CD8-positive, alpha-beta memory T cell (primary cell): ENCODE results near the gene OR2T2. TPM values are rescaled to one million over a fixed set of nuclear protein-coding genes. Genes with fewer than 3 reads are reported as not detected.
"Not testable (repeated sequence)": the region's sequence is repeated elsewhere in the genome, so short reads cannot be mapped to it uniquely, and the experiment has no call there.

Experiments used
- CTCF ChIA-PET: fragments of 350-600 bp; sonication (Branson Sonifier 250); formaldehyde crosslinking; loops from one replicate; lab custom pipeline; 2021; ENCODE audit warnings: antibody characterized with exemption; lab: Charles Lee
- POLR2A ChIA-PET: fragments of 350-600 bp; sonication (Branson Sonifier 250); formaldehyde crosslinking; loops from one replicate; lab custom pipeline; 2021; ENCODE audit warnings: antibody characterized with exemption; lab: Charles Lee
- DNase-seq, 5 donors: peaks; one replicate each; pipeline versions ENCODE4 v3.0.0 to v3.0.0-alpha.2; 2020 to 2022; ENCODE audit warnings: mixed read lengths in 1 of 5
- H3K27ac ChIP-seq: one replicate; pipeline ENCODE4 v1.7.0; 2013; ENCODE audit warnings: low read depth, mild to moderate bottlenecking, low read length, moderate library complexity
- H3K27me3 ChIP-seq: 2 replicates; pipeline ENCODE4 v1.7.0; 2013; ENCODE audit warnings: low read length, mild to moderate bottlenecking; ENCODE audit not compliant: insufficient read depth, poor library complexity, severe bottlenecking
- H3K36me3 ChIP-seq: 2 replicates; pipeline ENCODE4 v1.7.0; 2013; ENCODE audit warnings: mild to moderate bottlenecking, low read length, moderate library complexity; ENCODE audit not compliant: insufficient read depth
- H3K4me1 ChIP-seq: 2 replicates; pipeline ENCODE4 v1.7.0; 2013; ENCODE audit warnings: mild to moderate bottlenecking, low read length, moderate library complexity; ENCODE audit not compliant: insufficient read depth
- H3K4me3 ChIP-seq: 2 replicates; pipeline ENCODE4 v1.7.0; 2013; ENCODE audit warnings: mild to moderate bottlenecking, low read length
- H3K9me3 ChIP-seq: 2 replicates; pipeline ENCODE4 v1.7.0; 2013; ENCODE audit warnings: mild to moderate bottlenecking, low read length
- H3K27ac Mint-ChIP-seq, 8 donors: one replicate each; pipeline ENCODE4 v1.8.0; 2020 to 2021; ENCODE audit warnings: mixed read lengths in 8 of 8, mild to moderate bottlenecking in 6 of 8, inconsistent platforms in 3 of 8, moderate library complexity in 3 of 8
- H3K27me3 Mint-ChIP-seq, 2 donors: one replicate each; pipeline ENCODE4 v1.8.0; 2020 to 2021; ENCODE audit warnings: mixed read lengths in 2 of 2, mild to moderate bottlenecking in 1 of 2, moderate library complexity in 1 of 2
- H3K36me3 Mint-ChIP-seq, 3 donors: one replicate each; pipeline ENCODE4 v1.8.0; 2020 to 2021; ENCODE audit warnings: mixed read lengths in 3 of 3, inconsistent platforms in 1 of 3, mild to moderate bottlenecking in 1 of 3
- H3K4me1 Mint-ChIP-seq, 3 donors: one replicate each; pipeline ENCODE4 v1.8.0; 2020 to 2021; ENCODE audit warnings: mixed read lengths in 3 of 3, inconsistent platforms in 1 of 3, mild to moderate bottlenecking in 1 of 3
- H3K4me3 Mint-ChIP-seq, 7 donors: one replicate each; pipeline ENCODE4 v1.8.0; 2020 to 2021; ENCODE audit warnings: mixed read lengths in 7 of 7, mild to moderate bottlenecking in 6 of 7, moderate library complexity in 4 of 7, inconsistent platforms in 2 of 7
- H3K9me3 Mint-ChIP-seq, 5 donors: one replicate each; pipeline ENCODE4 v1.8.0; 2020 to 2022; ENCODE audit warnings: mixed read lengths in 5 of 5, mild to moderate bottlenecking in 3 of 5, moderate library complexity in 2 of 5, inconsistent platforms in 1 of 5
- polyA plus RNA-seq: library from polyadenylated mRNA; unstranded; fragments of 300-500 nt; fragmentation: Illumina TruSeq; gene quantifications from one replicate; pipeline ENCODE4 v1.2.3, GENCODE V29; 2021
- total RNA-seq, 2 experiments: library from RNA; stranded (reverse); gene quantifications; one replicate each; pipeline ENCODE4 v1.2.3, GENCODE V29; 2021

Gene OR2T2
- total and polyA plus RNA-seq, 3 experiments from 2014 or later, result not detected

DNA sequence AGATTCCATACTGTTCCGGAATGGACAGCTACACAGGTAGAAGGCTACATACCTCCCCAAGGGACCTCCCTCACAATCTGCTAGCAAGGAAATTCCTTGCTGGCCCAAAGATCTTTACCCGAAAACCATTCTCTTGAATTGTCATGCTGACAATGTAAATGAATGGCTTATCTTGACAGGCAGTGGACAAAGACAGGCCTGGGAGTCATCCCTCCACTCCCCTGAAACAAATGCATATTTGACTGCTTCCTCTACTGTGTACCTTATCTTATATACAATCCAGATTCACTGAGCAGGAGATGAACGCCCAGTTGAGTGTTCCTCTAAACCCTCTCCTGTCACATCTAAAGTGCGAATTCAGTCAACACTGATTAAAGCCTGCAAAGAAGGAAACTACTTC, 834 bp upstream of the OR2T2 start:
- H3K4me1 Mint-ChIP-seq, H3K36me3 ChIP-seq, H3K4me3 Mint-ChIP-seq, CTCF ChIA-PET, DNase-seq, H3K4me1 ChIP-seq, H3K27me3 ChIP-seq, H3K36me3 Mint-ChIP-seq, H3K27ac Mint-ChIP-seq, POLR2A ChIA-PET, H3K9me3 Mint-ChIP-seq, H3K9me3 ChIP-seq, H3K27ac ChIP-seq, H3K4me3 ChIP-seq: not testable (repeated sequence)
- peaks cover 0 to 11% of the 10 kb centered on the region in 2 donors for H3K27me3 Mint-ChIP-seq

DNA sequence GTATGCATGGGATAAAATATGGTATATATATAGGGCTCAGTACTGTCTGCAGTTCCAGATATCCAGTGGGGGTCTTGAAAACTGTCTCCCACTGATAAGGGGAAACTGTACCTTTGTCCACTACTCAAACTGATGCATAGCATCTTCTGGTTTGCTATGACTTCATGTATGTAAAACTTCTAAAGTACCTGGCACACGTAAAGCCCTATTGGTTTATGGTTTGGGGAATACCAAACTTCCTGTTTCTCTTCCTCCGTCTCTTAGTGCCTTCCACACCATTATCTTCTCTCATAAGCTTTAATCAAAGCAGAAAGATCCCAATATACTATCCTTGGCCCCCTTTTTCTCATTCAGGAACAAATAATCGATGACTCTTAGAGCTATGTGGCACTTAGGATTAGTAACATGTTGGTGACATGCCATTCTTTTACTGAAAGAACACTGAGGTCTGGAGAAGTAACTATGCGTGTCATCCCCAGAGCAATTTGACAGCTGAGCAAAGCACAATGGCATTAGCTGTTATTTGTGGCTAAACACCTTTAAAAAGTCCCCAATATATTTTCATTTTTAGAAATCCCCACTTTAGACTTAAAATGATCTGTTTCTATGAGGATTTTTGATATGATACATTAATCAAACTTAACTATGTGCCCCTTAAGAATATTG, 3.1 kb downstream of the OR2T2 start:
- H3K27me3 Mint-ChIP-seq, CTCF ChIA-PET, H3K4me3 ChIP-seq, H3K36me3 Mint-ChIP-seq, H3K27ac ChIP-seq, H3K4me1 ChIP-seq, DNase-seq, H3K4me1 Mint-ChIP-seq, H3K9me3 Mint-ChIP-seq, H3K9me3 ChIP-seq, H3K4me3 Mint-ChIP-seq, H3K27me3 ChIP-seq, POLR2A ChIA-PET, H3K36me3 ChIP-seq, H3K27ac Mint-ChIP-seq: not testable (repeated sequence)

DNA sequence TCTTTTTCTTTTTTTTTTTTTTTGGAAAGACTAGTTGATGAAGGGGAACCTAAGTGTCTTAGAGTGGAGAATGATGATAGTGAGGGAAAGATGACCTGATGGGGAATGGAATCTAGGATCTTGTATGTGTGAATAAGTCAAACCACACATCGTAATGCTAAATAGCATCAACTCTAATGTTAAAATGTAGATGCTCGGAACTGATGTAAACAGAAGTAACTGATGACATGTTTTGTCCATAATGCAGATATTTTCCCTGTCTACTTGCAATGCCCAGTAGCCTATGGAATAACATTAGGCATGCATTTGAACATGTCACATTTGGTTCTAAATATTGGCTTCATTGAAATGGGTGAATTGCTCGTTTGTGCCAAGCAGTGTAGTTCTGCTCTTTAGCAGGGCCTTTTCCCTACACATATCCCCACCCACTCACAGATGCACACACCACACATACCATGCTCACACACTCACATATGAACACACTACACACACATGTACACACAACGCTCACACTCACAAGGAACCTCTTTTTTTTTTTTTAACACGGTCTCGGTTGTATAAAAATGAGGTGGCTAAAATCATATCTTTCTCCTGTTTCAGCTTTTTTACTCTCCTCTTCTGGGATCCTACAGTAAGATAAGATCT, 4.5 kb downstream of the OR2T2 start:
- DNase-seq, H3K27ac ChIP-seq, H3K9me3 Mint-ChIP-seq, H3K27me3 Mint-ChIP-seq, H3K36me3 ChIP-seq, CTCF ChIA-PET, H3K4me3 ChIP-seq, H3K27ac Mint-ChIP-seq, POLR2A ChIA-PET, H3K4me1 ChIP-seq, H3K9me3 ChIP-seq, H3K36me3 Mint-ChIP-seq, H3K27me3 ChIP-seq, H3K4me3 Mint-ChIP-seq, H3K4me1 Mint-ChIP-seq: not testable (repeated sequence)

DNA sequence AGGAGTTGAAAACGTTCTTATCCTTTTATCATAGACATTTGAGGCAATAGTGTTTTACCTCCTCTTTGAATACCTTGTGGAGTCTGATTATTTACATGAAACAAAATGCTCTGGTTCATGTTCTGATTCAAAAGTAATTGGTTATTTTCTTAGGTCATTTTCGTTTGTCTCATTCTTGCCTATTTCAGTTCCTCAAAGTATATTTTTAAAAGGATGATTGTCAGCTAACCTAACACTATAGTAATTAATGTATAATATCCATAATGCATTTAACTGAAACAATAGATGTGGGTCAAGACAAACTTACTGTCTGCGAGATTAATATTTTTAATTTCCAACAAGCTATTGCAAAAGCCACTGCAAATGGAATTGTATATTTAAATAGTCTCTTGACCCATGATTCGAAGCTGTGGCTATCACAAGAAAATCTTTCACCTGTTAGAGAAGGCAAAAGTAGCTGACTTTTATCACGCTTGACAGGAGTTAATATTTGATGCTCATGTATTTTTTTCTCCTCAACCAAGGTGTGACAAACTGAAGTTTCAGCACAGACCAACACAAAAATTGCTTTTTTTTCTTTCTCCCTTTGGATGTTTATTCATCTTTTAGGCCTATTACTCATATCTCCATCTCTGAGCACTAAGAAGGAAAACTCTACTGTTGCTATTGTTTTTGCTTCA, 5.2 kb downstream of the OR2T2 start:
- CTCF ChIA-PET, DNase-seq, POLR2A ChIA-PET, H3K27me3 Mint-ChIP-seq, H3K4me1 Mint-ChIP-seq, H3K9me3 ChIP-seq, H3K36me3 ChIP-seq, H3K27ac Mint-ChIP-seq, H3K27me3 ChIP-seq, H3K9me3 Mint-ChIP-seq, H3K4me1 ChIP-seq, H3K4me3 ChIP-seq, H3K36me3 Mint-ChIP-seq, H3K4me3 Mint-ChIP-seq, H3K27ac ChIP-seq: not testable (repeated sequence)

DNA sequence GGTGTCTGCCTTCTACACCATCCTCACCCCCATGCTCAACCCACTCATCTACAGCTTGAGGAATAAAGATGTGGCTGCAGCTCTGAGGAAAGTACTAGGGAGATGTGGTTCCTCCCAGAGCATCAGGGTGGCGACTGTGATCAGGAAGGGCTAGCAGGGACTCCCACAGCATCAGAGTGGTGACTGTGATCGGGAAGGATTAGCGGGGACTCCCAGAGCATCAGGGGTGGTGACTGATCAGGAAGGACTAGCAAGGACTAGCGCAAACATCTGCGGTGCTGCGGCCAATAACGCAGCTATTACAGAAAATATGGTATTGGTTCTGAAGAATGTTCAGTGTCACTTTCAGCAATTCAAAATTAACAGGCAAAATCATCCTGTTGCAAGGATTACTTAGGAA, 8.2 kb downstream of the OR2T2 start:
- H3K27ac ChIP-seq, H3K4me1 ChIP-seq, H3K36me3 Mint-ChIP-seq, CTCF ChIA-PET, H3K4me3 Mint-ChIP-seq, H3K27me3 ChIP-seq, H3K9me3 Mint-ChIP-seq, H3K27ac Mint-ChIP-seq, H3K27me3 Mint-ChIP-seq, H3K4me3 ChIP-seq, H3K36me3 ChIP-seq, H3K4me1 Mint-ChIP-seq, POLR2A ChIA-PET, DNase-seq, H3K9me3 ChIP-seq: not testable (repeated sequence)

DNA sequence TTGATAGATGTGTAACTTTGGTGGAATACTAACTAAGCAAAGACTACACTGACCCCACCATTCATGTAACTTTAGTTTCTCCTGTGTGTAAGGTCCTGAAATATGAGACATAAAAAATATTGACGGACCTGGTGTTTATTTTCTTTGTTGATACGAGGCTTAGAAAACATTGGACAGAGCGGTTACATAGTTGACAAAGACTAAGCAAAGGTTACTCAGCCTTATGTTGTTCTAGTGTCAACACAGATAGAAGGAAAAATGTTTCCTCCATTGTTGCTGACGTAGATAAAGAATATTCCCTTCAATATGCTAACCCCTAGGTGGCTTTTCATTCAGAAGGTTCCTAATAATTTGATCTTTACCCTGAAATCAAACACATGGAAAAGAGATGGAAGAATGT, 9.6 kb downstream of the OR2T2 start:
- H3K4me1 ChIP-seq, H3K36me3 ChIP-seq, H3K27me3 Mint-ChIP-seq, H3K9me3 Mint-ChIP-seq, DNase-seq, POLR2A ChIA-PET, CTCF ChIA-PET, H3K27ac ChIP-seq, H3K27ac Mint-ChIP-seq, H3K4me3 ChIP-seq, H3K9me3 ChIP-seq, H3K4me3 Mint-ChIP-seq, H3K4me1 Mint-ChIP-seq, H3K36me3 Mint-ChIP-seq, H3K27me3 ChIP-seq: not testable (repeated sequence)

DNA sequence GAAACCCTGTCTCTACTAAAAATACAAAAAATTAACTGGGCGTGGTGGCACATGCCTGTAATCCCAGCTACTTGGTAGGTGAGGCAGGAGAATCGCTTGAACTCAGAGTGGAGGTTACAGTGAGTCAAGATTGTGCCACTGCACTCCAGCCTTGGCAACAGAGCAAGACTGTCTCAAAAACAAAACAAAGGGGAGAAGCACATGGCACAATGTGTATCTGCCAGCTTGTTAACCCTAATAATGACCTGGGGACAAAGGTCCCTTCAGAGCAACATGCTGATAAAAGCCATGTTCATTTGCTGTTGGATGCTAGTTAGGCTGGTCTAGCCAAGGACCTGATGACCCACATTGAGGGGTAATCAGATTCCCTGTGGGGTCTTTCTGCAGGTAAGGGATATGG, 11.2 kb downstream of the OR2T2 start:
- CTCF ChIA-PET, H3K27me3 ChIP-seq, H3K9me3 ChIP-seq, H3K9me3 Mint-ChIP-seq, H3K27ac Mint-ChIP-seq, H3K36me3 Mint-ChIP-seq, H3K27me3 Mint-ChIP-seq, DNase-seq, H3K4me1 Mint-ChIP-seq, POLR2A ChIA-PET, H3K4me3 Mint-ChIP-seq, H3K27ac ChIP-seq, H3K4me3 ChIP-seq, H3K36me3 ChIP-seq, H3K4me1 ChIP-seq: not testable (repeated sequence)

DNA sequence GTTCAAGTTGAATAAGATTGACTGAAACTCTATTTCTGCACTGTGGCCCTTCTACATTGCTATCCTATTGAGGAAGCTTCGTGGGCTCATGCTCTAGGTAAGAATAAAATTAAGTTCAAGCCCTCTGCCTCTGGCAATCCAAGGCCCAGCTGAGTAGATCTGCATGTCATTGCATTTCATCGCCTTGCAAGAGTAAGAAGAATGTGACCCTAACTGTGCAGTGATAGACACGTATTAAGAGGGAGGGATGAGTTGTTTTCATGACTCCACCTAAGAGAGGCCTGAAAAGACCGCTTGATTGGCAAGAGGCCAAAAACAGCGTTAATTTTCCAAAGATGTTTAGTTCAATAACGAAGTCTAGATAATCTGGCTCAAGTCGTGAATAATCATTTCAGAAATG, 13.7 kb downstream of the OR2T2 start:
- H3K4me1 Mint-ChIP-seq, H3K4me3 ChIP-seq, H3K27ac Mint-ChIP-seq, H3K9me3 ChIP-seq, H3K9me3 Mint-ChIP-seq, DNase-seq, H3K36me3 ChIP-seq, H3K27ac ChIP-seq, CTCF ChIA-PET, H3K36me3 Mint-ChIP-seq, POLR2A ChIA-PET, H3K27me3 ChIP-seq, H3K4me1 ChIP-seq, H3K4me3 Mint-ChIP-seq: not testable (repeated sequence)
- H3K27me3 Mint-ChIP-seq, result peaks cover 0 to 17% of the 10 kb centered on the region in 2 donors
